GM18907 (cell line): Measurements from ENCODE around the gene ARRDC1.
"Not testable (repeated sequence)": the region's sequence is repeated elsewhere in the genome, so short reads cannot be mapped to it uniquely, and the experiment has no call there.

ENCODE experiments used
- ATAC-seq: cut with Tn5 transposase; IDR thresholded peaks from one replicate; pipeline ENCODE4 v1.9.1; 2021; ENCODE audit warnings: mild to moderate bottlenecking, moderate library complexity; ENCODE audit not compliant: unreplicated experiment

ARRDC1 gene

DNA sequence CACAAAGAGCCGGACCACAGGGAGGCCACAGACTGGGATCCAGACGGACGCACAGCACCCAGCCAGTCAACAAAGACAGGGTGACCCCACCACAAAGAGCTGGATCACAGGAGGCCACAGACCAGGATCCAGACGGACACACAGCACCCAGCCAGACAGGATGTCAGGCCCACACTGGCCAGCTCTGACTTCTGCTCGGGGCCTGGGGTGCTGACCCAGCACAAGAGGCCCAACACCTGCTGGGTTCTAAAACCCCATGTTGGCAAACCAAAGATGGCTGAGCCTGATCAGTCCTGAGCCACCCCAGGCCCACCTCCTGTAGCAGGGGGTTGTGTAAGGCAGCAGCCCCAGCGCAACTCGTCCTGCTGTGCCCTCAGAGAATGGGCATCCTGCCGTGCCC, 21.5 kb upstream of the ARRDC1 start:
- no peak for ATAC-seq

DNA sequence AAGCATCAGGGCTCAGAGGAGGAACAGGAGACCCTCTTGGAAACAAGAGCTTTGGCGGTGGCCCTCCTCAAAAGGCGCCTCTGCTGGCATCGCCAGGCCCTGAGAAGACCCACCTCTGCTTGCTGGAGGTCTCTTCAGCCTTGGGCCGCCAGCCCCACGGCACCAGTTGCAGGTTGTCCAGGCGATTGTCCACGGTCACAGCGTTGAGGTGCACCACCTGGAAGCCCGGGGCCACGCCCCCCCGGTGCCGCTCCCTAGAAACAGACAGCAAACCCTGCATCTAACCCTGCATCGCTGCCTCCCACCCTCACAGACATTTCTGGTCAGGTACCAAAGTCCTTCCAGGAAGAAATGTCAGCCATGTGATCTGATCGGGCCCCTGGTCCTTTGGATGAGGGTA, 18.6 kb upstream of the ARRDC1 start:
- ATAC-seq = no peak

DNA sequence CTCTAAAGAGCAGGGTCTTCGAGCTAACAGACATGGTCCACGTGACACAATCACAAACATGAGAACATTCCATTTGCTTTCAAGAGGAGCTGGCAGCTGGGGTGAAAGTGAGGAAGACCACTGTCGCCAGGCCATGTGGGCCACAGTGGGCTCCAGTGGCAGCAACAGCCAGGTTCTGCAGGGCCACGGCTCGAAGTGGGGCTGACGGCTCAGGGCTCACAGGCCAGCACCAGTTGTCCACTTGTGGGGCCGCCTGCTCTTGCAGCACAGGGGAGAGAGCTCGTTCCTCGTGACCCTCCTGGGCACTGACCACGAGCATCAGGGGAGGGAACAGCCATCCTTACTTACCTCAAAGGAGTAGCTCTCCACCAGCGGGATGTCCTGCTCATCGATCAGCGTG, 17.2 kb upstream of the ARRDC1 start:
- no peak for ATAC-seq

DNA sequence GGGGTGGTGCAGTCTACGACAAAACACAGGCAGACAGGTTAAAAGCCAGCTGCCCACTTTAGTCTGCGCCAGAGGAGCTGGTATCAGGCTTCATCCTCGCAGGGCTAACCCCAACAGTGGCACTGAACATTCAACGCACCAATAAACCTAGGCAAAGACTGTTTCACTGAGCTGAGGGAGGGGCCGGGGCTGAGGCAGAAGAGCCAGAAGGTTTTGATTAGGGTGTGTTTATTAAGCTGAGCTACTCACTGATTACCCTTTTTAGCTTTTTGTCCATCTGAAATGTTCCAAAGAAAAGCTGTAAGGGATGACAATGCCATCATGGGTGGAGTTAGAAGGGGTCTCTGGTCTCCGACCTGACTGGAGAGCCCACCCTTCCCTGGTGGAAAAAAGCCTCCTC, 16.6 kb upstream of the ARRDC1 start:
- ATAC-seq = no peak

DNA sequence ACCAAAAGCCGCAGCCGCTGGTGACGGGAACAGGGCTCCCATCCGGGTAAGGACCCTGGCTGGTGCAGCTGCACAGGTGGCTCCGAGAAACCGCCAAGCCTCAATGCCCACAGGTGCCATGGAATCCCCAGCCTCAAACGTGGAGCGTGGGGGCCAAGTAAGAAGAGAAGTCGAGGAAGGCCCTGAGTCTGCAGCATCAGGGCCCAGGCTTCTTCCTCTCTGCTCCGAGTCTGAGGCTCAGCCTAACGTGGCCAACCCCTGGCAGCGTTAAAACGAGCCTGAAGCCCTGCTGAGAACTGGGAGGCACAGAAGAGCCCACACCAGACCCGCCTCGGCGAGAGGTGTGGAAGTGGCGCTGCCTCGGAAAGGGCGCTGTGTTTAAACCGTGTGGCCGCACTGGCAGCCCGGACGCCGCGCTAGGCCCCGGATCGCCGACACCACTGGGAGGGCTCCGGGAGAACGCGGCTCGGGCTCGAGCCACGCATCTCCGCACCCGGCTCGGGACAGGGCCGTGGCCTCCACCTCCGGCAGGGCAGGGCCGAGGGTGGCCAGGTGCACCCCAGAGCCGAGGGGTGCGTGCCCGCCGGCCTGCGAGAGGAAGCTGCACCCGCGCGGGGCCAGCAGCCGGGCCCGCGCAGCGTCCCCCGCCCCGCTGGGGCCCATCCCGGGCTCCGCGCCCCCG, 15.9 kb upstream of the ARRDC1 start:
- ATAC-seq = peak; percentile 25

DNA sequence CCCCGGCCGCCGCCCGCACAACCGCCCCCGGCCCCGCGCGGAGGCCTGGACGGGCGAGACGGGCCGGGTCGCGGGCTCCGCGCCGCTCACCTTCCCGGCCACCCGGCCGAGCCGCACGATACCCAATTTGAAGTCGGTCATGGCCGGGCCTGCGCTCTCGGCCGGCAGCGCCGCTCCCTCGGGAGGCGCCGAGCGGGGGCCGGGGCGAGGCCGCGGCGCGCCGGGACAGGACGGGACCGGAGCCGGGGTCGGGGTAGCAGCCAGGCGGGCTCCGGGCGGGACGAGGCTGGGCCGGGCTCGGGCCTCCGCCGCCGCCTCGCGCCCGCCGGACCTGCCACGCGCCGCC, 15.4 kb upstream of the ARRDC1 start:
- ATAC-seq = no peak

DNA sequence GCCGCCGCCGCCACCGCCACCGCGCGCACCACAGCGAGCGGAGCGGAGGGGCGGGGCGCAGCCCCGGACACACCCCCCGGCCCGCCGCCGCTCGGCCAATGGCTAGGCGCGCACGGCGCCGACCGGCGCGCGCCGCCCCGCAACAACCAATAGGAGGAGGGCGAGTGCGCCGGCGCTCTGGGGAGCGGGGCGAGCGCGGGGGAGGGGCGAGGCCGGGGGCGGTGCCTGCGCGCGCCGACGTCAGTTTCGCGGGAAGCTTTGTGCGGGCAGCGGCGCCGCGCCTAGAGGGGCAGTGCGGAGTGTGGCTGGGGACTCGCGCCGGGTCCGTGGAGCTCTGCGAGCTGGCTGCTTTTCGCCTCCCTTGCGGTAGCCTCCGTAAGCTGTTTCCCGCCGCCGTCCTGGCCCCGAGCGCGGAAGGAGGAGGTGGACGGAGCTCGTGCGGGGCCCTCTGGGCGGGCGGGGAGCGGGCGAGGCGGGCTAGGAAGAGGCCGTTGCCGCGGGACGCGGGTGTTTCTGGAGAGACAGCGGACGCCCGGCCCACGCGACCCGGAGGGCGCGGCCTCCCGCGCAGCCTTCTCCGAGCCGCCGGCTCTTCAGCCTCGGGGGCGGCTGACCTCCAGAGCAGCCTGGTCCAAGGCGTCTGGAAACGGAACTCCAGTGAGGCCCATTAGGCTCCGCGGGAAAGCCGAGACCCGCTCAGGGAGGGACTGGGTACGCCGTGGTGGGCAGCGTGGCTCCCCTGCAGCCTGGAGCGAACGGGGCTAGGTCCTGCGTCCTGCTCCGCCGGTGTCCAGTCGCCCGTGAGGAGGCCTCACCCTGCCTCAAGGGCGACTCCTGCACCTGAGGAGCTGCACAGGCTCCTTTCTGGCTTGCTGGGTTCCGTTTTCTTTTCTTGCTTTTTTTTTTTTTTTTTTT, 14.8 kb upstream of the ARRDC1 start, which contains the start of gene ZMYND19:
Gene ZMYND19 (minus strand): TSS at position 44 of the 915 bp plus-strand sequence. CDS start 249 bp downstream, outside the sequence.
- peak; percentile 79 for ATAC-seq

DNA sequence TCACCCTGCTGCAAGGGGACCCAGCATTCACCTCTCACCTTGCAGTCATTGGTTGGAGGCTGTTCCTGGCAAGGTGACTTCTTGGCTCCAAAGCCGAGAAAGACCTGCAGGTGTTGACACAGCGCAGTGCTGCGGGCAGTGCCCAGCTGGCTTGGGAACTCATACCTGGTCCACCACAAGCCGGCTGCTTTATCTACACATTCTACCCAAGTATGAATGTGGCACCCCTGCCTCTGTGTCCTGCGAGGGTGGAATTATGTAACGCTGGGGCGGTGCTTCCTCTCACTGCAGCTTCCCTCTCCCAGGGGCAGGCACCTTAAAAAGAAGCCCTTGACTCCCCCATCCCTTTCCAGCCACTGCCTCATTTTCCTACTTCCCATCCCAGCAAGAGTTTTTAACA, 12.7 kb upstream of the ARRDC1 start:
- no peak for ATAC-seq

DNA sequence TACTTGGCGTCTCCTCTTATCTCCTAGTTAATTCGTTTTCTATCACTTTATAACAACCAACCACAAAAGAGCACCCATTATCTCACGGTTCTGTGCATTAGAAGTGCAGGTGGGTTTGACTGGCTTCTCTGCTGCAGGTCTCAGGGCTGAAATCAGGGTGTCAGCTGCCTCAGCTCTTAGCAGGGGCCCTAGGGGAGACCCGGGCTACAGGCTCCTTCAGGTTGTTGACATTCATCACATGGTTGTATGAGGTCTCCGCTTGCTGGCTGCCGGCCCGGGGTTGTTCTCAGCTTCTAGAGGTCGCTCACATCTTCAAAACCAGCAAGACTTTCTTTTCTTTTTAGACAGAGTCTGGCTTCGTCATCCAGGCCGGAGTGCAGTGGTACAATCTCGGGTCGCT, 12.3 kb upstream of the ARRDC1 start:
- ATAC-seq = no peak

DNA sequence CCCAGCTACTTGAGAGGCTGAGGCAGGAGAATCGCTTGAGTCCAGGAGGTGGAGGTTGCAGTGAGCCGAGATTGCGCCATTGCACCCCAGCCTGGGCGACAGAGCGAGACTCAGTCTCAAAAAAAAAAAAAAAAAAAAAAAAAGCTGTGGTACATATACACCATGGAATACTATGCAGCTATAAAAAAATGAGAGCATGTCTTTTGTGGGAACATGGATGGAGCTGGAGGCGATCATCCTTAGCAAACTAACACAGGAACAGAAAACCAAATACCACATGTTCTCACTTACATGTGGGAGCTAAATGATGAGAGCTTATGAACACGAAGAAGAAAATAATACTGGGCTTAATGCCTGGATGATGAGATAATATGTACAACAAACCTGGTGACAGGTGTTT, 8.9 kb upstream of the ARRDC1 start:
- not testable (repeated sequence) for ATAC-seq

DNA sequence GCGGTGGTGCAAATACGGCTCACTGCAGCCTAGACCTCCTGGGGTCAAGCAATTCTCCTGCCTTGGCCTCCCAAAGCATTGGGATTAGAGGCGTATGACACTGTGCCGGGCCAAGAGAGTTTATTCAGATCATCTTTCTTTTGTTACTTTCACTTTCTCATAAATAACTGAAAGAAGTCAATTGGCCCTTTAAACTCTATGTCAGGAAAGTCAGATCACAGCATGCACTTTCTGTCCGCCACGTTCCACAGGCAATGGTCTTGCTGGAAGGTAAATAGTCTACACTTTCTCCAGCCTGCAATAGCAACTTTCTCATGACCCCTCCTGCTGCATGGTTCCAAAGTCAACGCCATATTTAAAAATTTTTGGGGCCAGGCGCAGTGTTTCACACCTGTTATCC, 6.5 kb upstream of the ARRDC1 start:
- no peak for ATAC-seq

DNA sequence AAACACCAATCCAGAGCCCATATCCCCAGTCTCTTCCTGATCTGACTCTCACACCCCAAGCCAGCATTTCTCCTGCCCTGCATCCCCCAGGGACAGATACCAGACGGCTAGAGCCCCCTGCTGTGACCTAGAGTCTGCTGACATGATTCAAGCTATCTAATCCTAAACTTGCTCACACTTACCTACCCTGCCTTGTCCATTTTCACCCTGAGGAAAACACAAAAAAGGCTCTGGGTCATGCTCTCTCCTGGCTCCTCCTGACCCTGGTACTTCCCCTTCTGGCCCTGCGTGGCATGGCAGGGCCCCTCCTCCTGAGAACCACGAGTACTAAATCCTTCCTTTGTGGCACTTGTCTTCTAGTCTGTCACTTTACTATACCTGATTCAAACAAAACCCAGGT, 2.8 kb upstream of the ARRDC1 start:
- ATAC-seq = no peak

DNA sequence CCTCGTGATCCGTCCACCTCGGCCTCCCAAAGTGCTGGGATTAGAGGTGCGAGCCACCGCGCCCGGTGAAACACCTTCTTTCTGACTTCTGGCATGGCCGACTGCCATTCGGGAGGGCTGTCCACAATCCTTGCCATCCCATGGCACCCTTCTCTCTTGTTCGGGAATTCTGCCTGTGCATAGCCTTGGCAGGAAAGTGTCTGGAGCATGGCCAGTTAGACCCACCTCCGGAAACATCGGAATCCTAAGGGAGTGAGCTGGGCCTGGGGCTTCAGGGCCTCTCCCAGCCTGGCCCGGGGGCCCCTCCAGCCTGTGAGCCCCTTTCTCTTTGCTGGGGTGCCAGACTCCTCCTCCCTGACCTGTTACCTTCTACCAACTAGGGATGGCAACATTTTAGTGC, 1.6 kb upstream of the ARRDC1 start:
- ATAC-seq = no peak

DNA sequence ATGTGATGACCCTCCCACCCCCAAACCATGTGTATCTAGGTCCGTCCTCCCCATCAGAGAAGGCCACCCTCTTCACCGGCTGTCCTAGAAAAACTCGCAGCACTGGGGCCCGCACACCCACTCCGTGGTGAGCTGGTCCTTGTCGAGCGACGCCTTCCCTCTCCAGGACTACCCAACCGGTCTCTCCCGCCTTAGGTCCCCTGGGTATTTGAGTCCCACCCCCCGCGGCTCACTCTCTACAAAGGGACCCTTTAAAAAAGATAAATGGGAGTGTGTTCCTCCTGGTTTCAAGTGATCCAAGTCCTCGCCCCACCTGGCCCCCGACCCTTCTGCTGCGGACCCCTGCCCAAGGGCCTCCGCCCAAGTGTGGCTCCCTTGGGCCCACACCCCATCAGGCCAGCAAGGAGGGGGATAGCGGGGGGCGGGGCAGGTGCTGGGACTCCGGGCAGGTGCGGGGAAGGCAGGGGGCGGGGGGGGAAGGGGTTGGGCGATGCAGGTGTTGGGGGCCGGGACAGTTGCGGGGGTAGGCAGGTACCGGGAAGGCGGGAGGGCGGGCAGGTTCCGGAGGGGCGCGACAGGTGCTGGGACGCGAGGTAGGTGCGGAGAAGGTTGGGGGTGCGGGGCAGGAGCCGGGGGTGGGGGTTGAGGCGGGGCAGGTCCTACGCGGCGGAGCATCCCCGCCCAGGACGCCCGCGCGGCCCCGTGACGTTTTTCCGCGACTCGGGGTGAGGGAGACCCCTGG, 970 bp upstream of the ARRDC1 start:
- no peak for ATAC-seq

DNA sequence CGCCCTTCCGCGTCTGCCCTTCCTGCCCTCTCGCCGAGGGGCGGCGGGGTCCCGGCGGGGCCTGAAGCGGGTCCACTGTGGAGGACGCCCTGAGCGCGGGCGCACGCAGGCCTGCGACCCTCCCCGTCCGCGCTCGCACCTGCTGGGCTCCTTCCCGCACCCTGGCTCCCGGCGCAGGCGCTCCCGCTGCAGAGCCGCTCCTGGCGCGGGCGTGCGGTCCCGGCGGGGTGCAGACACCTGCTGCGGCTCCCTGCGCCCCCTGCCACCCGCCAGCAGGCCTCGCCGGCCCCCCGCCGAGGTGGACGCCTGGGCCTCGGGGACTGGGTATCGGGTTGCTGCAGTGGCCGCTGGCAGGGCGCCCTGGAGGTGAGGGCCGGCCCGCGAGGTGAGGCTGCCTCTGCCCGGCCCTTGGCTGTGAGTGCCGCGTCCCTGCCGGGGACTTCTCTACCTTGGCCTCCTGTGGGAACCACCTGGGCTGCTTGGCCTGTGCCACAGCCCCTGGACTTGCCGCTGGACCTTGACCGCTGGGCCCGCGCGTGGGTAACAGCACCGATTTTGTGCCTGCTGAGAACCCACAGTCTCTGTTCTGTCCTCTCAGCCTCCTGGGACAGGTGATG, 627 bp downstream of the ARRDC1 start:
- ATAC-seq = peak; percentile 18

DNA sequence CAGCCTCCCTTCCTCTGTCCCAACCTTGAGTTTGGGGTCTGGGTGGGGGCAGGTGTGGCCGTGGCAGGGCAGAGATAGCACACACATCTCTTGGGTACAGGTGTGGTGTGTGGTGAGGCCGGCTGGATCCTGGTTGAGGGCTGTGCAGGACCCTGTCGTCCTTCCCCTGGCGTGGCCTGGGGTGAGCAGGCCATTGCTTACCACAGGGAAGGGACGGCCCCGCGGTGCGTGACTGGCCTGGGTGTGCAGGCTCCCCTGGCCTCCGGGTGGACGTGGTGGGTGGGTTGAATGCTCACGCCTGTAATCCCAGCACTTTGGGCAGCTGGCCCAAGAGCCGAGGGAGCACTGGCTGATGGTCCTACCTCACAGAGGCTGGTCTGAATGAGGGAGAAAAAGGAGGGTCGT, 1.2 kb downstream of the ARRDC1 start:
- no peak for ATAC-seq

DNA sequence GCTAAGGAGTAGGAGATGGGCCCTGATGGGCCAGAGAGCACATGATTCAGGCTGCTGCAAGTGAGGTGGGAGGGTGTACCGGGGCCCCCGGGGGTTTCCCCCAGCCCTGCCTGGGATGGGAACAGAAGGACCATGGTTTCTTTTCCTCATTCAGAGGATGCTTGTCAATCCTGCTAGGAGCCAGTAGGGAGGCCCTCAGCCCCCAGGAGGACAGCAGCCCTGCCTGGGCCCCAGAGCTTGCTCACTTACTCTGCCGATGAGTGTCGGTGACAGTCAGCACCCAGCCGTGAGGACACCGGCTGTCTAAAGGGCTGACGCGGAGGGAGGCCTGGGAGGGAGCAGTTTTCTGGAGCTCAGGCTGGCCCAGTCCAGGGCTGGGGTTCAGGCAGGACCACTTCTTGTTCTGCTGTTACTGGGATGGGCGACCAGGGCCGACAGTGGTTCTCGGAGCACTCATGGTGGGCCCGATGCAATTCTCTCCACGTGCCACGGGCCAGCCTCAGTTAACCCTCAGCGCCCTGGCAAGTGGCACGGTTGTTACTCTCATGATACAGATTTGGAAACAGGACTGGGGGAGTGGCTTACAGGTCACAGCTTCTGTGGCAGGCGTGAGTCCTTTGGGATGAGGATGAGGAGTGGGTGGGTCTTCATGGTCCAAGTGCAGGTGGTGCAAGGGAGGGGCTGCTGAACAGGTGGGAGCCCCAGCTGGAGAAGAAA, 1.8 kb downstream of the ARRDC1 start:
- ATAC-seq = no peak

DNA sequence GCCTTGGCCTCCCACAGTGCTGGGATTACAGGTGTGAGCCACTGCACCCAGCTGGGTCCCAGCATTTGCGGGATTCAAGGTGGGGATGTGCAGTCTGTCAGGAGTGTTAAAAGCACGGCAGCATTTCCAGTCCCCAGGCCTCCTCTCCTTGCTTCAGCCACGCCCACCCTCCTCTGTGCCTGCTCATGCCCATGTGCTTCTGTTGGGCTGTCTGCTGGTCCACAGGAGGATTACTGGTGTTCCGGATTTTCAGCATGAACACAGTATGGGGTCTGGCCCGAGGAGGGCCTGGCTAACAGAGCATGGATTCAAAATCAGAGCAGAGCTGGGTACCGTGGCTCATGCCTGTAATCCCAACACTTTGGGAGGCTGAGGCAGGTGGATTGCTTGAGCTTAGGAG, 5.5 kb downstream of the ARRDC1 start:
- no peak for ATAC-seq

DNA sequence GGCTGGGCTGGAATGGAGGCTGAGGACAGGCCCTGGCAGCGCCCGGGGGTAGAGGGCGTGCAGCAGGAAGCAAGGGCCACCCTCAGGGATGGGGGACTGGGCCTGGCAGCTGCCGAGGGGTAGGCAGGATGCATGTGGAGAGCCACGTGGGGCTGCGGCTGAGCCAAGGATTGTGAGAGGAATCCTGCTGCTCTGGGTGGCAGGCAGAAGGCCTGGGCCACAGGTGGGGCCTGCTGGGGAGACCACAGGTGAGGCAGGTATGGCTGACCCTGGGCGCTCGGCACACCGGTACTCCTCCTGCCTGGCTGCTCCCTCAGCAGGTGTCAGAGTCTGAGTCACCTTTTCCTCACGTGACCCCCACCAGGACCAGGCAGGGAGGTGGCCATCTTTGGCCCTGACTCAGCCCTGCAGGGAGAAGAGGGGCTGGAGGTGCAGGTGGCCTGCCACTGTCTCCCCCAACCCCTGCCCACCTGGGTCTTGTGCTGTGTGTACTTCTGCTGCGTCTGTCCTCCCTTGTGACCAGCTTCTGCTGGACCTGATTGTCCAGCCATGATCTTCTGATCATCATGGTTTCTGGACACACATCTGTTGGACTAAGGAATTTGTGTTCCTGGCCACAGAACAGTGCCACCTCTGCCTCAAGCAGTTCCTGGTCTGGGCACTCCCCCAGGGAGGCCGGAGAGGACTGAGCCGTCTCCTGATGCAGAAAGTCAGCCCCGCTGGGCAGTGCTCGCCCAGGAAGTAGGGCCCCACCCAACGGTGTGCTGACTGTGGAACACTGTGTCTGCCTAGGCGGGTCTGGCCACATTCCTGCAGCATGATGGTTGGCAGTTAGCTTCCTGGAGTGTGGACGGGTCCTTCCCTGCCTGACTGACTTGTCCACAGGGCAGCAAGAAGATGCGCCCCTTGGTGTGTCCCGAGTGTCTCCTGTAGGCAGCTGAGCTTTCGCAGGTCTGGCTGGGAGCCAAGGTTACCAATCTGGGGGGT, 6.4 kb downstream of the ARRDC1 start:
- no peak for ATAC-seq
